LNCaP clone FGC (cell line): ENCODE data around the gene CCDC188.

ENCODE experiments used
- DNase-seq: peaks from one replicate; pipeline ENCODE4 v3.0.0-alpha.2; 2011; ENCODE audit warnings: low read depth
- H3K4me3 ChIP-seq: 2 replicates; pipeline ENCODE4 v1.5.1; 2011; ENCODE audit warnings: mild to moderate bottlenecking, low read depth, low read length, control low read depth
- TF ChIP-seq, protein P1 (sequence below): IDR thresholded peaks from 2 replicates; pipeline ENCODE4 v1.5.1; 2012; ENCODE audit warnings: mild to moderate bottlenecking; ENCODE audit not compliant: control insufficient read depth, insufficient read depth; ENCODE audit errors: extremely low read depth

Gene CCDC188

GRCh38 chr22:20179455-20180244 lies 28.8 kb upstream of the CCDC188 start:
- H3K4me3 ChIP-seq, result no peak overlapping the region
- TF ChIP-seq, protein P1, sequence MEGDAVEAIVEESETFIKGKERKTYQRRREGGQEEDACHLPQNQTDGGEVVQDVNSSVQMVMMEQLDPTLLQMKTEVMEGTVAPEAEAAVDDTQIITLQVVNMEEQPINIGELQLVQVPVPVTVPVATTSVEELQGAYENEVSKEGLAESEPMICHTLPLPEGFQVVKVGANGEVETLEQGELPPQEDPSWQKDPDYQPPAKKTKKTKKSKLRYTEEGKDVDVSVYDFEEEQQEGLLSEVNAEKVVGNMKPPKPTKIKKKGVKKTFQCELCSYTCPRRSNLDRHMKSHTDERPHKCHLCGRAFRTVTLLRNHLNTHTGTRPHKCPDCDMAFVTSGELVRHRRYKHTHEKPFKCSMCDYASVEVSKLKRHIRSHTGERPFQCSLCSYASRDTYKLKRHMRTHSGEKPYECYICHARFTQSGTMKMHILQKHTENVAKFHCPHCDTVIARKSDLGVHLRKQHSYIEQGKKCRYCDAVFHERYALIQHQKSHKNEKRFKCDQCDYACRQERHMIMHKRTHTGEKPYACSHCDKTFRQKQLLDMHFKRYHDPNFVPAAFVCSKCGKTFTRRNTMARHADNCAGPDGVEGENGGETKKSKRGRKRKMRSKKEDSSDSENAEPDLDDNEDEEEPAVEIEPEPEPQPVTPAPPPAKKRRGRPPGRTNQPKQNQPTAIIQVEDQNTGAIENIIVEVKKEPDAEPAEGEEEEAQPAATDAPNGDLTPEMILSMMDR, result no peak
- DNase-seq, result no peak

DNA sequence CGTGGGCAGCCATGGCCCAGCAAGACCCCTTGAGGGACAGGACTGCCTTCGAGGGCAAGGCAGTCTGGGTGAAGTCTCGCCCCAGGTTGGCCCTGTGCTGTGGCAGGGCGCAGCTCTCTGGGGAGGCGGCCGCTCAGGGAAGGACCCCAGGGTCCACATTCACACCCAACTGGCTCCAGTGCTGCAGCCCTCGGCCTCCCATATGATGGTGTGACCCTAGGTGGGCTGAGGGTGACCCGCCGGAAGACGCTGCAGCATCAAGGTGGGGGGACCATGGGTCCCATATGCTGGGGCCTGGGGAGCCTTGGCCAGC lies 28.0 kb upstream of the CCDC188 start:
- H3K4me3 ChIP-seq, result no peak overlapping the region
- TF ChIP-seq, protein P1, result no peak
- no peak for DNase-seq

- DNase-seq, result no peak
- TF ChIP-seq, protein P1, result no peak
Measured at GRCh38 chr22:20178075-20178914, 27.4 kb upstream of the CCDC188 start.

DNA sequence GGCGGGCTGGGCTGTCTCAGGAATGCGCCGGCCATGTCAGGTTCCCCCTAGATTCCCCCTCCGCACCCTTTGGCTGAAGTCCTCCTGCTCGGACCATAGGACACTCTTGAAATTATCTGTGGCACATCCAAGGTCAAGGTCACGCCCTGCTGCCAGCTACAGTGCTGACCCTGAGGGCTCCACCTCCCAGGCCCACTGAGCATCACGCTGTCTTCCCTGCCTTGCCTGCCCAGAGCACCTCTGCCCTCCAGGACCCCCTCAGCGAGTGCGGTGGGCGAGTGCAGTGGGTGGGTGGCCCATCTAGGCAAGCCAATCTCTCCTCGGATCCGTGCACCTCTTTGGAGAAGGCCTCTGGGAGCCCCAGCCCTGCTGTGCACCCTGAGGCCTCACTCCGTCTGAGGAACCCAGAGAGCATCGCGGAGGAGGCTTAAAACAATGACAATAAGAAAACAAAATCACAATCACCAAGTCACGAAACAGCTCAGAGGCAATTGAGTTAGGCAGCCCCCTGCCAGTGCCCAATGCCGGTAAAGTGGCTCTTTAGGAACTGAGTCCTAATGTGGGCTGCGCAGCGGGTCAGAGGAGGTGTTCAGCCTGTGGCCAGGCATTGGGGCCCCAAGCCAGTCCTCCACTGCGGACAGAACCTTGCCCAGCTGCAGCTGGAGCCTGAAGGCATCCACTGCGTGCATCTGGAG lies 26.5 kb upstream of the CCDC188 start:
- DNase-seq, result no peak
- TF ChIP-seq, protein P1, result no peak
- no peak overlapping the region for H3K4me3 ChIP-seq

More at GRCh38 chr22:20178075-20178914, 27.4 kb upstream of the CCDC188 start:
- no peak overlapping the region for H3K4me3 ChIP-seq

GRCh38 chr22:20176421-20177085 lies 25.7 kb upstream of the CCDC188 start:
- H3K4me3 ChIP-seq, result no peak overlapping the region
- TF ChIP-seq, protein P1, result no peak

DNA sequence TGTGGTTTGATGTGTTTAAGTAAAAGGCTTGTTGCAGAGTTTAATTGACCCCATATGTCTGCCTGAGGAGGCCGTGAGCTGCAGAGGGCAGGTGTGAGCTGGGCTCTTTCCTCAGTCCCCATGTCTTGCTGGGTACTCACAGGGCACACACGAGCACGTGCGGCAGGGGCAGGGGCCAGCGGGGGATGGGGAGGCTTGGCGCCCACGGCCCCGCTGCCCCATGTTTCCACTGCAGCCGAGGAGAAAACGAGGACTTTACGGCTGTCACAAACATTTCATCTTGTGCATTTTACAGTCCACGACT lies 24.7 kb upstream of the CCDC188 start:
- TF ChIP-seq, protein P1, result no peak
- H3K4me3 ChIP-seq, result no peak overlapping the region

More at GRCh38 chr22:20176421-20177085, 25.7 kb upstream of the CCDC188 start:
- no peak for DNase-seq

More for the DNA sequence above, 24.7 kb upstream of the CCDC188 start:
- DNase-seq, result no peak
